ENCODE results near the gene EXOC6B.
"Not testable (repeated sequence)": the region's sequence is repeated elsewhere in the genome, so short reads cannot be mapped to it uniquely, and the experiment has no call there.

- not testable (repeated sequence) for TF ChIP-seq E2F6 (IDR thresholded peaks at IDR 0.05); CEBPB (IDR thresholded peaks at IDR 0.05; ENCODE audit: low read depth, low read length); CTCF (IDR thresholded peaks at IDR 0.05; ENCODE audit: control extremely low read depth in 1 of 3, insufficient read depth in 1 of 3, low read depth in 1 of 3, low read length in 3 of 3); EZH2 (IDR thresholded peaks at IDR 0.05; ENCODE audit: low read depth, low read length, severe bottlenecking); JUN (IDR thresholded peaks at IDR 0.05; ENCODE audit: low read depth, low read length); SRF (IDR thresholded peaks at IDR 0.05; ENCODE audit: low read depth, low read length); POLR2A (IDR thresholded peaks at IDR 0.05; ENCODE audit: control extremely low read depth in 1 of 2, low read depth in 2 of 2, low read length in 2 of 2); TBP (IDR thresholded peaks at IDR 0.05; ENCODE audit: low read depth, low read length); SP1 (IDR thresholded peaks at IDR 0.05; ENCODE audit: low read depth, low read length)
Observed at GRCh38 chr2:72421771-72422379, 404.0 kb downstream of the EXOC6B start.
